Measurements from ENCODE around the gene DYDC1.
"Not testable (repeated sequence)": the region's sequence is repeated elsewhere in the genome, so short reads cannot be mapped to it uniquely, and the experiment has no call there.

Gene DYDC1

GRCh38 chr10:80356563-80356988 is at the start of gene DYDC1, which contains the start of gene DYDC2:
Gene DYDC1, minus strand, starts transcription at chr10:80356755. Its CDS starts 4,154 bp downstream, at chr10:80352601.
Gene DYDC2, plus strand, starts transcription at chr10:80356781. Its CDS starts 5,663 bp downstream, at chr10:80362444.
- DNase-seq = peak; percentile 53

- DNase-seq = no peak
Observed at GRCh38 chr10:80406204-80406603, 49.6 kb upstream of the DYDC1 start.

- DNase-seq = no peak
Observed at GRCh38 chr10:80405626-80406025, 49.1 kb upstream of the DYDC1 start.

- no peak for DNase-seq
Observed at GRCh38 chr10:80405035-80405434, 48.5 kb upstream of the DYDC1 start.

GRCh38 chr10:80400136-80400804 is 43.7 kb upstream of the DYDC1 start:
- DNase-seq = no peak

GRCh38 chr10:80397014-80397413 is 40.5 kb upstream of the DYDC1 start:
- no peak for DNase-seq

- DNase-seq = no peak
Observed at GRCh38 chr10:80394358-80394916, 37.9 kb upstream of the DYDC1 start.

GRCh38 chr10:80392250-80392649 is 35.7 kb upstream of the DYDC1 start:
- no peak for DNase-seq

- DNase-seq = no peak
Observed at GRCh38 chr10:80390740-80391139, 34.2 kb upstream of the DYDC1 start.

- peak; percentile 8 for DNase-seq
Observed at GRCh38 chr10:80382989-80383388, 26.4 kb upstream of the DYDC1 start.

- no peak for DNase-seq
Observed at GRCh38 chr10:80380185-80380584, 23.6 kb upstream of the DYDC1 start.

- no peak for DNase-seq
Observed at GRCh38 chr10:80379701-80380100, 23.1 kb upstream of the DYDC1 start.

GRCh38 chr10:80373502-80373901 is 16.9 kb upstream of the DYDC1 start:
- no peak for DNase-seq

- no peak for DNase-seq
Observed at GRCh38 chr10:80372675-80373074, 16.1 kb upstream of the DYDC1 start.

- no peak for DNase-seq
Observed at GRCh38 chr10:80371467-80371866, 14.9 kb upstream of the DYDC1 start.

GRCh38 chr10:80365510-80365909 is 9.0 kb upstream of the DYDC1 start:
- no peak for DNase-seq

- no peak for DNase-seq
Observed at GRCh38 chr10:80359644-80360043, 3.1 kb upstream of the DYDC1 start.

GRCh38 chr10:80358925-80359324 is 2.4 kb upstream of the DYDC1 start:
- DNase-seq = not testable (repeated sequence)

- no peak for DNase-seq
Observed at GRCh38 chr10:80357851-80358125, 1.2 kb upstream of the DYDC1 start.

- no peak for DNase-seq
Observed at GRCh38 chr10:80356989-80357850, 665 bp upstream of the DYDC1 start.

GRCh38 chr10:80351220-80351619 is 5.3 kb downstream of the DYDC1 start:
- DNase-seq = no peak

GRCh38 chr10:80350251-80350650 is 6.3 kb downstream of the DYDC1 start:
- DNase-seq = no peak

GRCh38 chr10:80344912-80345311 is 11.6 kb downstream of the DYDC1 start:
- no peak for DNase-seq

GRCh38 chr10:80344276-80344675 is 12.3 kb downstream of the DYDC1 start:
- DNase-seq = no peak

All from stimulated activated CD4-positive, alpha-beta T cell treated with anti-CD3 and anti-CD28 coated beads, Interleukin-1b, Interleukin-23, amount 100 ng/mL, for 48 hours (primary cell).